Activated T-cell treated with anti-CD3 and anti-CD28 coated beads, Interleukin-2, amount 50 U/mL, for 48 hours (primary cell): ENCODE data around the gene SPATA2L.

Source experiments
- DNase-seq, 2 experiments: peaks; one replicate each; pipeline ENCODE4 v3.0.0-alpha.2; 2020

SPATA2L gene

DNA sequence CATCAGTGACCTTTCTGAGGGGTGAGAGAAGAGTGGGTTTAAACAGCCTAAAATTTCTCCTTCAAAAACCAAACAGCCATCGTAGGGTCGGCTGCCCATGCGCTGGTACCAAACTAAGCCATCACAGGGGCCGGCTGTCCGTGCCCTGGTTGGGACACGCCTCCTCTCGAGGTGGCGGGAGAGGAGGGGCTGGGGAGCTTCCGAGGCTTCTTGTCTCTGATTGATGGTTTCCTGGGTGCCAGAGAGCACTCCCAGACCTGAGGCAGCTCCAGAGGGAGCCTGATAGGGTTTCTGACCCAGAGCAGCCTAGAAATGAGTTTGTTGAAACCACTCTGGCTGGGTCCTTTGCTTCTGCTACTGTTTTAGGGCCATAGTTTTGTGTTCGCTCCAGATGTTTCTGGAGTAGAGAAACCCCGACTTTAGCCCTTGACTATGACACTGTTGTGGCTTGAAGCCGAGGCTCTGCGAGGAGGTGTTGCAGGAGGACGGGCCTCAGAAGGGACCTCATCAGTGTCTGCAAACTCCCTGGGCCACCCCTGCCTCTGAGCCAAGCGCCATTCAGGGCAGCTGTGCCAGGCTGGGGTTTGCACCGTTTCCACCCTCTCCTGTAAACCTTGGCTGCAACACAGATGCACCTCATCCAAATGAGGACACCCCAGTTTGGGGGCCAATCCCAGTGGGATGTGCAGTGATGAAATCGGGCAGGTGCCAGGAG is 26.1 kb upstream of the SPATA2L start:
- no peak for DNase-seq

DNA sequence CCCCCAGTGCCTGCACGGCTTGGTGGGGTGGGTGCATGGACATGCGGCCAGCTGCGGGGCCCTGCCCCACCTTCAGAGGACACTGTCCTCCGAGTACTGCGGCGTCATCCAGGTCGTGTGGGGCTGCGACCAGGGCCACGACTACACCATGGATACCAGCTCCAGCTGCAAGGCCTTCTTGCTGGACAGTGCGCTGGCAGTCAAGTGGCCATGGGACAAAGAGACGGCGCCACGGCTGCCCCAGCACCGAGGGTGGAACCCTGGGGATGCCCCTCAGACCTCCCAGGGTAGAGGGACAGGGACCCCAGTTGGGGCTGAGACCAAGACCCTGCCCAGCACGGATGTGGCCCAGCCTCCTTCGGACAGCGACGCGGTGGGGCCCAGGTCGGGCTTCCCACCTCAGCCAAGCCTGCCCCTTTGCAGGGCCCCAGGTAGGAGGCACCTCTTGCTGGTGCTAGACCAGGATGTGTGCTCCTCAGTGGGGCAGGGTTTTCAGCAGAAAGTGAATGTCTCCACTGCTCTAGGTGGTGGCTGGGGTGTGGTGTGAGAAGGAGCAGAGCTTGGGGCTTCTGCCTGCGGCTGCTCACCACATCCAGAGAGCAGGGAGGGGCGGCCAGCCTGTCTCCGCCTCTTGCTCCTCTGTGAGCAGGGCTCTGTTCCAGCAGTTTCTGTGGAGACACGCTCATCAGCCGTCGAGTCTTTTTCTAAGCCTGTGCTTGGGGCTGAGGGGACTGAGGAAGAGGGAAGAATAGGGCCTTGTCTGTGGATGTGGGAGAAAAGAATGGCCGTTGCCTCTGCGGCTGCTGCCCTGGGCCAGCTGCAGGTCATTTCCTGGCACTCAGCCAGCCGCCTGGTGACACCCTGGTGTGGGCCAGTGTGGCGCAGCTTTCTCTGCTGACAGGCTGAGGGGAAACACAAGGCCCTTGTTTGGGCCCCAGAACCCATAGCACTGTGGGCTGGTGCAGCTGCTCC is 22.1 kb upstream of the SPATA2L start:
- DNase-seq = peak; percentile 78 to 82

DNA sequence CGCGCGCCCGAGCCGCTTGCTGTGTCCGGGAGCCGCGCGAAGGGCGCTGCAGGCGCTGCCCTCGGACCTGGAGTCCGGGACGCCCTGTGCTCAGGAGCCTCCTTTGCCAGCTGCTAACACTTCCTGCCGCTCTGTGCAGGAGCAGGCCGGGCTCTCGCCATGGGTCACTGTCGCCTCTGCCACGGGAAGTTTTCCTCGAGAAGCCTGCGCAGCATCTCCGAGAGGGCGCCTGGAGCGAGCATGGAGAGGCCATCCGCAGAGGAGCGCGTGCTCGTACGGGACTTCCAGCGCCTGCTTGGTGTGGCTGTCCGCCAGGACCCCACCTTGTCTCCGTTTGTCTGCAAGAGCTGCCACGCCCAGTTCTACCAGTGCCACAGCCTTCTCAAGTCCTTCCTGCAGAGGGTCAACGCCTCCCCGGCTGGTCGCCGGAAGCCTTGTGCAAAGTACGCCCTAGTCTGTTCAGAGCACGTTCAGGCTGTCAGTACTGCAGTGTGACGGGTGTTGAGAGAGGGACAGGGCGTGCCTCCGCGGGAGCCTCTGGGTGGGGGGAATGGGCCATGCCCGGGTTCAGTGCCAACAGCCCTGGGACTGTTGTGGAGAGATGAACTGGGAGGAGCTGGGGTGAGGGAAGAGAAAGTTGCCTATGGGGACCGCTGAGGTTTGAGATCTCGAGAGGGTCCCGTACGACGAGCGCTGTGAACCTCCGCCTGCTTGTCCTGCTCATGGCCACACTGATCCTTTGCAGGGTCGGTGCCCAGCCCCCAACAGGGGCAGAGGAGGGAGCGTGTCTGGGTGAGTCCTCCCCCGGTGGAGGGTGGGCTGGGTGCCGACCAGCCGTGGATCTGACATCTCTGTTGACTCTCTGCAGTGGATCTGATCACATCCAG is 21.1 kb upstream of the SPATA2L start:
- peak; percentile 76 to 79 for DNase-seq

DNA sequence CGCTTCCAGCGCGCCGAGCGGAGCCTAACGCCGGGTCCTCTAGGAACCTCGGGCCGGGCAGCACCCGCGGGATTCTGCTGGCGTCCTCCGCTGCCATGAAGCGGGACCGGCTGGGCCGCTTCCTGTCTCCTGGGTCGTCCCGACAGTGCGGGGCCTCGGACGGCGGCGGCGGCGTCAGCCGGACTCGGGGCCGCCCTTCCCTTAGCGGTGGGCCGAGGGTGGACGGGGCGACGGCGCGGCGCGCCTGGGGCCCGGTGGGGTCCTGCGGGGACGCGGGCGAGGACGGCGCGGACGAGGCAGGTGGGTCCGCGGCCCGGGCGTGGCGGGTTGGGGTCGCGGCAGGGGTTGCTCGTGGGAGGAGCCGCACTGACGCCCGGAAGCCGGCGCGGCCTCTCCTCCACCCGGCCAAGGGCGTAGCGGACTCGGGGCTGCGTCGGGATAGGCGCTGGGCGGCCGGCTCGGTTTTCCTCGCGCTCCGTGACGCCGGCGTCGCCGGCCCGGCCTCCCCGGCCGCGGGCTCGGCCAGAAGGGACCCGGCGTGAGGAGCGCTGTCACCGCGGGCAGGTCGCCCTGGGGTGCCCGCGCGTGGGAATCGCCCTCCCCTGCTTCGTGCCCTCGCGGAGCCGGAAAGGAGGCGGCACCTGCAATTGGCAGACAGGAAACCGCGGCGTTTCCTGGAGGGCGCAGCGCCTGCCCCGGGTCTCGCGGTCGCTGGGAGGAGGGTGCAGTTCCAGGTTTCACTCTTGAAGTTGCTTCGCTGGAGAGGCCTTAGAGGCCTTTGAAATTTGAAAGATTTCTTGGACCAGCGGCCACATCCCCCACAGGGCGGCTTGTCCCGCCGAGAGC is 20.3 kb upstream of the SPATA2L start:
- peak; percentile 84 to 87 for DNase-seq

DNA sequence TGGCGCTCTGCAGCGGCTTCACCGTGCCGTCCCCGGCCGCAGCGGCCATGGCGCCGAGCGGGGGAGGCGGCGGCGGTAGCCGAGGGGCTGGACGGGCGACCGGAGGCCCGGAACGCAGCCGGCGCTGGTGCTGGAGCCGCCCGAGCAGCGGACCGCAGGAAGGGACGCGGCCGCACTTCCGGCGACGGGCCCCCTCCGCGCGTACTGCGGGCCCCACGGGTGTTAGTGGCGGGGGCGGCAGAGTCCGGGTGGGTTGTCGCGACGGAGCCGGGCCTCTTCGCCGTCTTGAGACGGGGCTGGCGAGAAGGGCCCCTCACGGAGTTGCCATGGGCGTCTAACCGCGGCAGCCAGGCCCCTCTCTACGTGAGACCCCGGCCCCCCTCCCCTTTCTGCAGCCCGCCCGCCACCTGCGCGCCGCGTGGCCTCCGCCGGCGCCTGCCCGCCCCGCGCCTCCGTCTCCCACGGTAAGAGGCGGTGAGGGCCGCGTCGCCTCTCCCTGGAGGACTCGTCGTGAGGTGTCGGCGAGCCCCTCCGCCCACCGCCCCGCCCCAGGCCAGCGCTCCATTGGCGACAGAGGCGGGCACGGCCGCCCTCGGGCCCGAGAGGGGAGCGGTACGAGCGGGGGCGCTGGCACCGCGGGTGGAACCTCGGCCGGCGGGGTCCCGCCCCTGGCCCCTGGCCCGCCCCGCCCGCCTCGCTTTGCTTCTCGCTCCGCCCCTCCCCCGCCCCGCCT is 19.5 kb upstream of the SPATA2L start, which contains the start of the genes VPS9D1 and ZNF276:
VPS9D1 (minus strand) TSS at position 86 of the 733 bp plus-strand sequence; CDS start at position 49, 37 bp downstream.
ZNF276 (plus strand) TSS at position 725 of the 733 bp plus-strand sequence. CDS start 104 bp downstream, outside the sequence.
- peak; percentile 89 to 90 for DNase-seq

DNA sequence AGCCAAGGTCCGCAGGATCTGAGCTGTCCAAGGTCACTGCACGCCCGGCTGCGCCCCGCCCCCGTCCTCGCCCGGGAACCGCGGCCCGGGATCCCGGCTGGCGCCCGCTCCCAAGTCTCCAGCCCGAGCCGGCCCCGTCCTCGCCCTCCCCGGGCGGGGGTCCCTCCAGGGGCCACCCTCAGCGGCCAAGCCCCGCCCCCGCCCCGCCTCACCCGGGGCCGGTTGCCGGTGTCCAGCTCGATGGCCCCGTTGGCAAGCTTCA is 19.0 kb upstream of the SPATA2L start:
- no peak for DNase-seq

DNA sequence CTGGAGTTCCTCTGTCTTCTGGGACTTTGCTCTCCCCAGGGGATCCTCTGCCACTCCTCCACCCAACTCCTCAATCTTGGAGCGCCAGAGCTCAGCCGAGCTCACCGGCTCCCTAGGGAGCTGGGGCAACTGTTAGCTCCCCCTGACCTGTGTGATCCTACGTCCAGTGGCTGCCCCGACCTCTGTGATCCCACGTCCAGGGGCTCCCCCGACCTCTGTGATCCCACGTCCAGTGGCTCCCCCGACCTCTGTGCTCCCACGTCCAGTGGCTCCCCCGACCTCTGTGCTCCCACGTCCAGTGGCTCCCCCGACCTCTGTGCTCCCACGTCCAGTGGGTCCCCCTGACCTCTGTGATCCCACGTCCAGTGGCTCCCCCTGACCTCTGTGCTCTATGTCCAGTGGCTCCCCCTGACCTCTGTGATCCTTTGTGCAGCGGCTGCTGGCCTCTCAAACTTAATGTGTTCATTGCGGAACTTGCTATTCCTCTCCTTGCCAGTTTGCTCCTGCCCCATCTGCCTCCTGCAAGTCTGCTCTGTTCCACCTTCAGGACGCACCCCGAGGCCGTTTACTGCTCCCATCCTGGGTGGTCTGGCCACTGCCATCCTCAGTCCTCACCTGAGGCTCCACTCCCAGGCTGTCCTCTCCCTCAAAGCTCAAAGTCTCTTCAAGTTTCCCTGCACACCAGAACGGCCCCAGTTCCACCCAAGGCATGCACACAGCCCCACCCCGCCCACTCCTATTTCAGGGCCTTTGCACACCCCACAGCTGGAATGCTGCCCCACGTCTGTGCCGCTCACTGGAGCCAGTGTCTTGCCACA is 16.4 kb upstream of the SPATA2L start:
- DNase-seq = no peak

DNA sequence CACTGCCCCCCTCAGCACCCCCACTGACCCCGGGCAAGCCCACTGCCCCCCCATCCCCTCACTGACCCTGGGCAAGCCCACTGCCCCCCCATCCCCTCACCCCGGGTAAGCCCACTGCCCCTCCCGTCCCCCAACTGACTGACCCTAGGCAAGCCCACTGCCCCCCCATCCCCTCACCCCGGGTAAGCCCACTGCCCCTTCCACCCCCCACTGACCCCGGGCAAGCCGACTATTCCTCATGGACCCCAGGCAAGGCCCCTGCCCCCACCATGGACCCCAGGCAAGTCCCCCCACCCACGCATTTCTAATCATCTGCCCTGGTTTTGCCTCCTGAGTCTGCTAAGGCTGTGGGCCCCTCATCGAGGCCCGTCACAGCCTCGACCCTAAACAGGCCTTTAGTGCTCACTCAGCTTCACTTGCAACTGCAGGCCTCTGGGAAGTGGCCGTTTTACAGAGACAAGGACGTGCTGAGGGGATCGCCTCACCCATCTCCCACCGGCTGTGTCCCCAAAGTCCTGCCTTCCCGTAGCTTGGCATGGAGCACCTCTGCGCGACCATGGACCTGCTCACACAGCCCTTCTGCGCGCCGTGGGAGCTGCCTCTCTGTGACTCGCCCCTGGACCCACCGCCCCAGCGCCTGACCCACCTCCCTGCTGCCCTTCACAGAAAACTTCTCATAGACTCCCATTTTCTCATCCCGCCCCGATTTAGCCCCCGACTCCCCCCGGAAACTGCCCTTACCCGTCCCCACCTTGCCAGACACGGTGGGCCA is 15.6 kb upstream of the SPATA2L start:
- no peak for DNase-seq

DNA sequence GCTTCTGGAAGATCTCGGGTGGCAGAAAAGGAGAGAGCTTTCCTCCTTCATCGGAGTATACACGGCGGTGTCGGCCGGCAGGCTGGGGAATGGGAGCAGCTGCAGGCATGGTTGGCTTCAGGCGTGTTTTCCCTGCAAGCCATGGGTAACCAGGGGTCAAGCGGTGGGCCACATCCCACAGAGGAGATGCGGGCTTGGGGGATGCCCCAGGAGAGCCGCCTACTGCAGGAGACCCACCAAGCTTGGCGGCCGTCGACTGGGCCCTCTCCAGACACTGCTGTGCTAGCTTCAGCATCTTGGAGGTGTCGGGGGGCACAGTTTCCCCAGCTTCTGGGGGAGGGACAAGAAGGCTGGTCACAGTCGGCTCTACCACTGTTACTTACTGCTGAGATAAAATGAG is 15.0 kb upstream of the SPATA2L start:
- no peak for DNase-seq

DNA sequence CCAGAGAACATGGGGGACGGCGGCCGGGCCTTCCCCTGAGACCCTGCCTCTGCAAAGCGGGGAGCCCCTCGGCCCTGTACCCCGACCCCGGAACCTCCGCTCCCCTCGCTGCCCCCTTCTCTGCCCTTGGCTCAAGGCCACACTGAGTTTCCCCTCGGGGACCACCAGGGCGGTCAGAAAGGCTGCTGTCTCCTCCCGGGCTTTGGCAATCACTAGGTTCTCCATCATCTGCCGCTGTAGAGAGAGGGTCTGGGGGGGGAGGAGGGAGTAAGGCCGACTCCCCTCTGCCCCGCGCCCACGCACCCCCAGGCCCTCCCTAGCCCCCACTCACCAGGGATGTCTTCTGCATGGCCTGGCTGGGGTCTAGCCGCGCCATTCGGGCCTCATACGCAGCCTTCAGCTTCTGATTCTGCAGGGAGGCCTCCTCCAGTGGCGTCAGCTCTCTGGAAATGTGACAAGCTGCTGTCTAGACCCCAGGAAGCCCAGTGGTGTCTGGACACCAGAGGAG is 10.8 kb upstream of the SPATA2L start:
- DNase-seq = peak; percentile 35 to 43

DNA sequence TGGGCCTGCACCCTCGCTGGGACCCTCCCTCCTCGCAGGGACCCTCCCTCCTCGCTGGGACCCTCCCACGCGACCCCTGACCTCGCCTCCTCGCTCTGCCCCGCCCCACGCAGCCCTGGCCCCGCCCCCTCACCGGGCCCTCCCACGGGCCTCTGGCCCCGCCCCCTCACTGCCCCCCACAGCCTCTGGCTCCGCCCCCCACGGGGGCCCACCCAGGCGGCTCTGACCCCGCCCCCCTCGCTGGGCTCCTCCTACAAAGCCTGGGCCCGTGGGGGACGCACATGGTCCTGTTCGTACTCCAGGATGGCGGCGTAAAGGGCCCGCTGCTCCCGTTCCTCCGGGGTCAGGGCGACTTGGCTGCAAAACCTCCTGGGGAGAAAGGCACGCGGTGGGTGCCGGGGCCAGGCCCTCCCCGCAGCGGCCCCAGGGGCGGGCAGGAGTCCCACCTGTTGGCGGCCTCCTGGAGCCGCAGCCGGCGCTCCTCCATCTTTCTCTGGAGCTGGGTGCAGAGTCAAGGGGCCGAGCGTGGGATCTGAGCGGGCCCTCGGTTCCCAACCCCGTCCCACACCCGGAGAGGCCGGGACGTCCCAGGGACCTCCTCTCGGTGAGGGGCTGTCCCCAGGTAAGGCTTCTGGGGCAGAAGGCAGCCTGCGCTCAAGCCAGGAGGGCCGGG is 10.2 kb upstream of the SPATA2L start:
- DNase-seq = peak; percentile 90 to 92

DNA sequence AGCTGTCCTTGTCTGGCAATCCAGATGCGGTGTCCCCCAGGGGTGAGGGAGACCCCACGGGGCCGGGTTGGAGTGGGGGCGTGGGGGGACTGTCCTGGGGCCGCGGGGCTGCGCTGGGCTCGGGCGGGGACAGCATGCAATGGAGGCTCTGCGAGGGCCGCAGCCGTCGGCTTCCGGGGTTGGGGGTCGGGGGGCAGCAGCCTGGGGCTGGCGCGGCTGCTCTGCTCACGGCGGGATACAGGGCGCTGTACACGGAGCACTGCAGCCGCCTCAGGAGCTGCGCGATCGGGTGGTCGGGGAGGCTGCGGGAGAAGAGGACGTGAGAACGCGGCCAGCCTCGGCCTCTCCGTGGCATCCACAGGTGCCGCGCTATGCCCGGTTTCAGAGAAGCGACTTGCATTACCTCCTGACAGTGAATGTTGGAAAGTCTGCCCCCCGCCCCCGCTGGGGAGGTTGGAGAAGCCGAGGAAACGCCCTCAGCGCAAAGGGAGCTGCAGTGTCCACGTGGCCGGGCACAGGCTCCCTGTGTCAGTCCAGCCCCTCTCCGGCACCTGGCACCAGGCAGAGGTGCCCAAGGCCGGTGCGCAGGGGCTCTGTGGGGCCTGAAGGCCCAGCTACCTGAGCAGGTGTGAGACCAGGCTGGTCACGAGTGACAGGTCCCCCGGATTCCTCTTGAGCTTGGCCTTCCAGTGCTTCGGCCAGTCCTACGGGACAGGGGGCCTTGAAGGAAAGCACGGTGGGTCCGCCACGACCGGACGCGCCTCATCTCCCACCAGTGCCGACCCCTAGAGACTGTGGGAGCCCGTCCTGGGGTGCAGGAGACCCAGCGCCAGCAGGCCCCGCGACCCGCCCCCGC is 9.4 kb upstream of the SPATA2L start:
- no peak for DNase-seq

DNA sequence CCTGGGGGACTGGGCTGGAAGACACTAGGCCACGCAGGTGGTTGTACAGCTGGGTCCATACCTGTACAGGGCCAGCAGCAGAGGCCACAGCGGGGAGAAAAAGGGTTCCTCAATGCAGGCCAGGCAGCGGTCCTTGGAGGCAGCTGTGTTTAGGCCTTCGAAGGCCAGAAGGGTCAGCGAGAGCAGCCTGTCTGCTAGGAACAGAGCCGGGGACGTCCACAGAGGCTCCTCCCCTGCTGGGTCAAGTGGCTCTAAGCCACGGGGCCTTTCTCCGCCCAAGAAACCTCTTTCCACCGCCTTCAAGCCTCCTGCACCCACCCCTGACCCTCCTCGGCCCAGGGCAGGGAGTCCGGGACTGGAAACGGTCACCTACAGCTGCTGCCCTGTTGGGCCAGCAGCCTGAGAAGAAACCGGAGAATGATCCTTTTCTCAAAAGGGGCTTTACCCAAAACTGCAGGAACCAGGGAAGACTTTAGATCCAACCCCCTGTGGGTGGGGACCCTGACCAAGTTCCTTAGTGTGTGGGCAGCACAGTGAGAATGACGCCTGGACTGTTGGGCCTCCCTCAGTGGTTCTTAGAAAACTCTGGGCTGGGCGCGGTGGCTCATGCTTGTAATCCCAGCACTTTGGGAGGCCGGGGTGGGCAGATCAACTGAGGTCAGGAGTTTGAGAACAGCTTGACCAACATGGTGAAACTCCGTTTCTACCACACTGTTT is 8.4 kb upstream of the SPATA2L start:
- no peak for DNase-seq

DNA sequence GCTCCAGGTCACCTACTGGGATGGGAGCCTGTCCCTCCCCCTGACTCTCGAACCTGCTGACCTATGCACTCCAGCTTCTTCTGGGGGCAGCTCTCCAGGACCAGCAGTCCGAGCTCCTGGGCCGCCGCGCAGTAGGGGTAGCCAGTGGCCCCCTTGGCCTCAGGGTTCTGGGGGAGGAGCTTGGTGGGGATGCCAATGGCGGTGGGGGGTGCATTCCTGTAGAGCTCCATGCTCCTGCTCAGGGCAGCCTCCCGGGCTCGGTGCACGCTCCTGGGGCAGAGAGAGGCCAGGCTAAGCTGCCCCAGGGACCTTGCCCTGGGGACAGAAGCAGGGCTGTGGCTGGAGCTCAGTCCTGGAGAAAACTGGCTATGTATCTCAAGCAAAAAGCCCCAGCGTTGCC is 7.7 kb upstream of the SPATA2L start:
- DNase-seq = no peak

DNA sequence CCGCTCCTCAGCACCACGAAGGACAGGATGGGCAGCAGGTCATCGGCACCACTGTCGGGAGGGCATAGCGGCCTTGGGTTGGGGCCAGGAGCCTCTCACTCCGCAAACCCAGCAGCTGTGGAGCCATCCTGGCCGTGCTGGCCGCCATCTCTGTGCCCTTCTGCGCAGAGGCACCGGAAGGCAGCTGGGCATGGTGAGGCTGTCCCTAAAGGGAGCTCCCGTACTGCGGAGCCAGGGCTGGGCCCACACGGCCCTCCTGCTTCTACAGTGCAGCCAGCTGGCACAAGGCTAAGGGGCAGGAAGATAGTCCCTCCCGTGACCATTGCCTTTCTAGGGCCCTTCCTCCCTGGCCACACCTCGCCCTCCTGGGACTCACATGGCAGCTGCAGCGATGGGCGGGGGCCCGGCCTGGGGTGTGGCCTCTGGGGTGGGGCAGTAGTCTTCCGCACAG is 7.0 kb upstream of the SPATA2L start:
- DNase-seq = no peak

DNA sequence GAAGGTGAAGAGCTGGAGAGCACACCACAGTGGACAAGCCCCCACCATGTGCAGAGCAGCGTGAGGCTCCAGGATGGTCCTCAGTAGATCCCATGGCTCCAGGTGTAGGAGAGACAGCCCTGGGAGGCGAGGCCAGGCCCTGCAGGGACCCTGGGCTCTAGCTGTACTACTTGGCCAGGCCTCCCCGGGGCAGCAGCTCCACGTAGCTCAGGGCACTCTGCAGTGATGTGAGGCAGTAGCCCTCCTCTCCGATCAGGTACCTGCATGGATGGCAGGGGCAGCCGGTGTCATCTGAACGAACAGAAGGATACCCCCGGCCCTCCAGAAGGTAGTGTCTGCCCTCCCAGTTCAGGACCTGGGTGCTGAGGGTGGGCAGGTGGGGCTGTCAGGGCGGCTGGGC is 6.2 kb upstream of the SPATA2L start:
- DNase-seq = no peak
